Daoy (cell line): ENCODE results near the gene WDR26. TPM values are rescaled to one million over a fixed set of nuclear protein-coding genes. Genes with fewer than 3 reads are reported as not detected.
"Not testable (repeated sequence)": the region's sequence is repeated elsewhere in the genome, so short reads cannot be mapped to it uniquely, and the experiment has no call there.

Experiments used
- DNase-seq: peaks from one replicate; pipeline ENCODE4 v3.0.0-alpha.2; 2015; ENCODE audit warnings: low read depth
- total RNA-seq: library from RNA; depleted of rRNA; stranded (reverse); fragments of >200 nt; shearing (Covaris generic); gene quantifications from 2 replicates; pipeline ENCODE4 v1.2.3, GENCODE V29; 2014

The WDR26 gene
- total RNA-seq, 1 experiment from 2014 or later: 19.6 TPM

DNA sequence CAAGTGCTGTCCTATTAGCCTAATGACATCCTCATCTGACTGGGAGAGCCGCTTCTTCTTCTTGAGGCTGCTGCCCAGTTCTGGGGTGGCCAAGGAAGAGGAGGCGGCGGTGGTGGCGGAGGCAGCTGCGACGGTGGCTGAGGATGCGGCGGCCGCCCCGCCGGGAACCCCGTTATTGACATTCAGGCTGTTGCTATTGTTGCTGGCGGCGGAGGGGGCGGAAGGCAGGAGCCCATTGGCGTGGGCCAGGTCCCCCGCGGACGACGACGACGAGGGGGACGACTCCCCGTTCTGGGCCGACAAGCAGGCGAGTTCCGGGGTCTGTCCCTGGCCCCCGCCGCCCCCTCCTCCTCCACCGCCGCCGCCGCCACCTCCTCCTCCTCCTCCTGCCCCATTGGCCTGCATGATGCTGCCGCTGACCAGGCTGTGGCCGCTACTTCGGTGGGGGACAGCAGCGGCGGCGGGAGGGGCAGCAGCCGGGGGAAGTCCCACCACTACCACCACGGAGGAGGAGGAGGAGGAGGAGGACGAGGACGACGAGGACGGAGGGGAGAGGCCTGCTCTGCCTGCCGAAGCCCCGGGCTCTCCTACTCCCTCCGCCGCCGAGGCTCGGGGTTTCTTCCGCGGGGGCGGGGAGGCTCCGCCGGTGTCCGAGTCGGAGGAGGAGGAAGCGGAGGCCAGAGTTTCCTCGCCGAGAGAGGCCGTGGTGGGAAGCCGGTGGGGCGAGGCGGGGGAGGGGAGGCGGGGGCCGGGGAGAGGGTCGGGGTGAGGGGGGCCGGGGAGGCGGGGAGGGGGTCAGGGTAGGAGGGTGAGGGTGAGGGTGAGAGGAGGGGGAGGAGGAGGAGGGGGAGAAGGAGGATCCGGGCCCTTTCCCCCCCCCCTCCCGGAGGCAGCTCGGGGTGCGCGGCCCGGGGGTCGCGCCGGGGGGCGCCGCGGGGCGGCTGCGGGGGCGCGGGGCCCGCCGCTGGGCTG lies 610 bp downstream of the WDR26 start:
- peak; percentile 18 for DNase-seq

DNA sequence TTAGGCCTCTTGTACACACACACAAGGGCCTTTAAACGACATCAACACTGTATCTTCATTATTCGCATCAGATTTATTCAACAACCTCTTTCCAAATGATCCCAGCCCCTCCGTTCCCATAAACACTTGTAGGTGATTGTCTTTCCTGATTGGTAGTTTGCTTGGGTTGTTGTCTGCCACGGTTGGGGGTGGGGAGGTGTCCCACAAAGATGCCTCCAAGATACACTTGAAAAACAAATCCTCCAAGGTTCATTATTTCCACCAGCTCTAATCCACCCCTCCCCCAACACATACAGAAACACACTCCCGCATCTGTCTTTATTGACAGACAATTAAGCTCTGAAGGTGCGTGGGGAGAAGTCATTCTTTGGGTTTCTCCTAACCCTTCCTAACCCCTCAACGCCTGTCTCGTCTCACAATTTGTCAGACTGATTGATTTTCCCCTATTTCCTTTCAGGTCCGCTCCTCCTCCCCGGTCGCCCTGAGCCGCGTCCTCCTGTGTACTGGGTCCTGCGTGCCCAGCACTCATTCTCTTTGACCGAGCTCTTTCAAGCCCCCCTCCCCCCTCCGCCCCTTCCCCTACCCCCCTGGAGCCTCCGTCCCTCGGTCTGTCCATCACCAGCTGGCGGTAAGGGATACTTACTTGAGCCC lies 1.4 kb downstream of the WDR26 start:
- no peak for DNase-seq

DNA sequence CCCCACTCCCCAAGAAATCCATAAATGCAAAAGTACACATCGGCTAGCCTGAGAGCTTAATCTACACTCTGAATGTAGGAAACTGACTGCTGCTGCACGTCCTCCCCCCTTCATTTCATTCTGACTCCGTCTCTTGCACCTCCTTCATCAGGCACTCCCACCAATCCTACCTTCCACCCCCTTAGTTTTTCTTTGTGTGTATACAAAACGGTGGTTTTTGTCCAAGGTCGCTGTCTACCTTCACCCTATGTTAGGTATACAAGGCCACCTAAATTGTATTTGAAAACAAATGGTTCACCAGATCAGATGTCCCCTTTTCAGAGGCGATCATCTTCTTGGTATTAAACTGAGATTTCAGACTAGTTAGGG lies 1.9 kb downstream of the WDR26 start:
- no peak for DNase-seq

DNA sequence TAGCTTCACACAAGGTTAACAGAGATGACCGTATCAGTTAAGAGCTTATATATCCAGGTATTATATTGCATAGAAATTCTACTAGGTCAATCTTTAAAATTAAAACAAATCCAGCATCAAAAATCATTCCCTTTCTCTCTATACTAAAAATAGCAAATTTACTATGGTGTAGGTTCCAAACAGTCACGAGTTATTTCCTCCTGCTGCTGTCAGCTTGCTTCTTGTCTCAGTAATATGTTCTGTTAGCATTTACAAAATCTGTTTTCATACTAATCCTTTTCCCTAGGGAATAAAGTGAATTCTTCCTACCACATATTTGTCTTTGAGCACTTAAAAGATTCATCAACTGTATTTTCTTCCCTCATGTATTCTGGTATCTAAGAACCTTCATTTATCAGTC lies 2.5 kb downstream of the WDR26 start:
- no peak for DNase-seq

DNA sequence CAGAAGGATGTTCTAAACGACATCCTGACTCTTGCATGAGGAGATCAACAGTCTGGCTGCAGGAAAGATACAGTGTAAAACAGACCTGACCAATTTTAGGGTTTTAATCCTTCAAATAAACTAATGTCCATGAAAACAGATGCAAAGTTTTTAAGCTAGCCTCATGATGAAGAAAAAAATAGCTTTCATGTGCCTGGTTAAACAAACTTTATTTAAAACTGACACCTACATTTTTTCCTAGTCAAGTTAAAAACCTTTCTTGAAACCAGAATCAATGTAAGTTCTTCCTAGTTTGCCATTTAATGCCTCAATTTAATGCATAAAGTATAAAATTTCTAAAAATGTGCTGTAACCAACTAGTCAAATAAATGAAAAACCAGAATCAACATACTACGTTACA lies 2.9 kb downstream of the WDR26 start:
- no peak for DNase-seq

DNA sequence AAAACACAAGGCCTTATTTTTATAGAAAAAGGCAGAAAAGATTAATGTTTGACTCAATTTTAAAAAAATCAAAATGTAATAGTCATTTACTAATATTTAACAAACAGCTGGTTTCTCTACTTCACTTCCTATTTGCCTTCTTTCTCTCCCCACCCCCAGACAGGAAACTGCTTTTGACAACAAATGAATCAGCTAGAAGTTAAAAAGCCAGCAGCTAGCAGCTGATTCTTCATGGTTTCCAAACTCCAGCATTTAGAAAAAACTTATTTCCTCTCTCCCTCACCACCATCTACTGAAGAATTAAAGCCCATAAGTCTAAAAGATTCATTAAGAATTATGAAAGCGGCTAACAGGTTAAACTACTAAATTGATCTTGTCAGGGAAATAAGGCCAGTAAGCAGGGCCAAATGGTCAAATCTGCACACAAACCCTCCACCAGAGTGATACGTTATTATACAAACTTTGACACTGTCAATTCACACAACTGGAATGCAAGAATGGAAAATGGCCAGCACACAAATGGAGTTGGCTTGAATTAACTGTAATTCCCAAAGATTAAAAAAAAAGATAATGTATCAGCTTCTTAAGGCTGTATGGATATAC lies 4.0 kb downstream of the WDR26 start:
- DNase-seq: peak; percentile 62

DNA sequence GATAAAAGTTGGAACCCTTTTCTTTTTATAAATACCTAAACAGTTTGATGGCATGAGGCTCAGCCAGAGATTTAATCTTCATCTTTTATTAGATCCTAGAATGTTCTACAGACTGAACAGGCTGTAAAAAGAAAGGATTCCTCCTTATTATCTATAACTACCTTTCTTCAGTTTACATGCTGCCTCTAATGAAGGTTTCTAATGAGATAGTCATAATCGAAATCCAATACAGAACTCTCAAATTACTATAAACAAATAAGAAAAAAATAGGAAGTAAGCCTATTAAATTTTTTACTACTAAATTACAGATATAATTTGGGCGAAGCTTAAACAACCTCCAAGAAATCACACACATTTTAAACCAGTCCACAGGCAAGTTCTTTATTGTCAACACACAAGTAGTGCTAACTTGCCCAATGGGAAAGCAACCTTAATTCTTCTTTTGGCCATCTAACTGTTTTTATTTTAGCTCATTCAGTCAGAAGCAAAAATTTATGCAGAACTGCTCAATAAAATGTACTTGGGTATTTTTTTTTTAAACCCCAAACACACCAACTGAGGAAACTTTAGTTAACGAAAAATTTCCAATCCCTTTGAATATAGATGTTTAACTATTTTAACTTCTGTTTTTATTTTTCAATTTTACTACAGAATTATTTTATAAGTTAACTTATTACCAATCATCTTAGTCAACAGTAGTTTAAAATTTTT lies 4.8 kb downstream of the WDR26 start:
- no peak for DNase-seq

DNA sequence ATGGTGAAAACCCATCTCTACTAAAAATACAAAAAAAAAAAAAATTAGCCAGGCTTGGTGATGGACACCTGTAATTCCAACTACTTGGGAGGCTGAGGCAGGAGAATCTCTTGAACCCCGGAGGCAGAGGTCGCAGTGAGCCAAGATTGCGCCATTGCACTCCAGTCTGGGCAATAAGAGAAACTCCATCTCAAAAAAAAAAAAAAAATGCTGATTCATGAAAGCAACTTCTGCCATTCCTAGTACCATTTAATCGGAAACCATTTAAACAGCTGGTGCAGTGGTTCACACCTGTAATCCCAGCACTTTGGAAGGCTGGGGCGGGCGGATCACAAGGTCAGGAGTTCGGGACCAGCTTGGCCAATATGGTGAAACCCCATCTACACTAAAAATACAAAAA lies 5.9 kb downstream of the WDR26 start:
- not testable (repeated sequence) for DNase-seq

DNA sequence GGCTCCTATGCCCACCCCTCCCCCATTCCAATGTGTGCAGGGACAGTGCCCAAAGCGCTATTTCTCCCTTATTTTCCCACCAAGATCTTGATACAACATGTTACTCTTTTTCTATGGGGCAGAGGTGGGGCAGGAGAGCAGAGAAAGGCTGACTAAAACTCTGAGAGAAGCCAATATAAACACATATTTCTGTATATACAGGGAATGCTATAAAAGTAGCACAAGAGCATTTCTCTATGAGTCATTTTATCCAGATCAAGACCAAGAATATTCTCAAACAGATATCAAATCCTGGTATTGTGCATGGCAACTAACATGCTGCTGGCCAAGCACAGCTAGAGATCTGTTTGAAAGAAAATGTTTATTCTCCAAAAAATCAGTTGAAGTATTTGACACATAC lies 7.3 kb downstream of the WDR26 start:
- peak; percentile 51 for DNase-seq

DNA sequence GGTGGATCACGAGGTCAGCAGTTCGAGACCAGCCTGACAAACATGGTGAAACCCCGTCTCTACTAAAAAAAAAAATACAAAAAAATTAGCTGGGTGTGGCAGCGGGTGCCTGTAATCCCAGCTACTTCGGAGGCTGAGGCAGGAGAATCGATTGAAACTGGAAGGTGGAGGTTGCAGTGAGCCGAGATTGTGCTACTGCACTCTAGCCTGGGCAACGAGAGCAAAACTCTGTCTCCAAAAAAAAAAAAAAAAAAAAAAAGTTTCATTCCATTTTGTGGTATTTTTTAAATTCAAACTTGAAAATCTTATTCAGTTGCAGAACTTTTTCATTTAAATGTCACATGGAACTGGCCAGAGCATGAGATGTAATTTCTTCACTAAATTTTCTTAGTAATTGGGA lies 7.7 kb downstream of the WDR26 start:
- not testable (repeated sequence) for DNase-seq

DNA sequence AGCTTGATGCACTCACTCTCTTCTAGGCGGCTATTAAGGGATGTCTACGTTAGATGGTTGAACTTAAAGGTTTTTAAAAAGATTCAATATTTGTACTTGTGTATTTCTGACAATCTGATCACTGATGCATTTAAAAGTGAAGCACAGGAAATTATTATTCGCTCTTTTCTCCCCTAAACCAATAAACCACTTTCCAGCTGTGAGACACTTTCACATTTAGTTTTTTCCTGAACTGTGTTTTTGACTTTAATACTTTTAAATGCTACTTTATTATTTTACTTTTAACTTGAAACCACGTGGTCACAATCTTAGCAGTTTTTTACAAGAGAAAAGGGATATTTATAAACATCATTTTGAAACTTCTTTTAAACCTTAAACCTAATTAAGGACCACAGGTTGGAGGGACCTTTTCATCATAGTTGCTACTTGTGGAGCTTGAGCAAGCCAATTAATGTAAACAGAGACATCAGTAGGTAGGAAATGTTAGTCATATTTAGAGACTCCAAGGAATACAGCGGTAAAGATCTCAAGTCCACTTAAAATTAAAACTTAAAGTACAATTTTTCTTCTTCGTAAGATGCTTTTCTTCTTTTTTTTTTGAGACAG lies 9.2 kb downstream of the WDR26 start:
- no peak for DNase-seq

DNA sequence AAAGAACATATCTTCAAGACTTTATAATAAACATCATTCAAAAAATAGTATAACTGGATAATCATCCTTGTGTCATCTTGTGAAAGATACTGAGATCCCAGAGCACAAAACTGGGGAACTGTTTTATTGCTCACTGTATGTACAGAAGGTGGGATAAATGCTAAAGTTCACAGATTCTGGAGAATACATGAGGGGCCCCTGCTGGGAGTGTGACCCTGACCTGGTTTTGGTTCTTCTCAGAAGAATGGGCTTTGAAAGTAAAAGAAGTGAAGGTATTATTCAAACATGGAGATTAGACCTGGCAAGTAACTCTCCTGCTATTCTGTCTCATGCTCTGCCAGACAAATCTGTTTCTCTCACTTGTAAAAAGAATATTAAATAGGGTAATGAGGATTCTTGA lies 14.5 kb downstream of the WDR26 start:
- DNase-seq: no peak

DNA sequence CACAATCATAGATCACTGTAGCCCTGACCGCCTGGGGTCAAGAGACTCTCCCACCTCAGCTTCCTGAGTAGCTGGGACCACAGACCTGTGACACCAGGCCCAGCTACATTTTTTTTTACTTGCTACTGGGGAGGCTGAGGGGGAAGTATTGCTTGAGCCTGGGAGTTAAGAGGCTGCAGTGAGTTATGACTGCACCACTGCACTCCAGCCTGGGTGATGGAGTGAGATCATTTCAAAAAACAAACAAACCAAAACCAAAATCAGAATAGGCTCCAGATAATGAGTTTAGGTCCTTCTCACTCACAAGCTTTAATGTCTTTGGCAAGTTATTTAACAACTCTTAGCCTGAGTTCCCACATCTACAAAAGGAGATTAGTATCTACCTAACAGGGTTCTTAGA lies 22.8 kb downstream of the WDR26 start:
- DNase-seq: peak; percentile 59

DNA sequence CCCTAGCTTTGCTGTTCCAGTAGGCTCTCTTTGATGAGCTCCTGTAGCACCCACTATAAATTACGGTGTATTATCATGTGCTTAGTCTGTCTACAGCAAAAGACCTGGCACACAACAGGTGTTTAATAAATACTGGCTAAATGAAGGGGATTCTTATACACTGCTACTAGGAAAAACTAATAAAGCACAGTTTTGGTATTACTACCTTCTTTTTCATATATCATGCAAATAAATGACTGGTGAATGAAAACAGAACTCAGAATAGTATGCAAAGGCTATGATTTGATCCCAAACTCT lies 26.4 kb downstream of the WDR26 start:
- DNase-seq: no peak

DNA sequence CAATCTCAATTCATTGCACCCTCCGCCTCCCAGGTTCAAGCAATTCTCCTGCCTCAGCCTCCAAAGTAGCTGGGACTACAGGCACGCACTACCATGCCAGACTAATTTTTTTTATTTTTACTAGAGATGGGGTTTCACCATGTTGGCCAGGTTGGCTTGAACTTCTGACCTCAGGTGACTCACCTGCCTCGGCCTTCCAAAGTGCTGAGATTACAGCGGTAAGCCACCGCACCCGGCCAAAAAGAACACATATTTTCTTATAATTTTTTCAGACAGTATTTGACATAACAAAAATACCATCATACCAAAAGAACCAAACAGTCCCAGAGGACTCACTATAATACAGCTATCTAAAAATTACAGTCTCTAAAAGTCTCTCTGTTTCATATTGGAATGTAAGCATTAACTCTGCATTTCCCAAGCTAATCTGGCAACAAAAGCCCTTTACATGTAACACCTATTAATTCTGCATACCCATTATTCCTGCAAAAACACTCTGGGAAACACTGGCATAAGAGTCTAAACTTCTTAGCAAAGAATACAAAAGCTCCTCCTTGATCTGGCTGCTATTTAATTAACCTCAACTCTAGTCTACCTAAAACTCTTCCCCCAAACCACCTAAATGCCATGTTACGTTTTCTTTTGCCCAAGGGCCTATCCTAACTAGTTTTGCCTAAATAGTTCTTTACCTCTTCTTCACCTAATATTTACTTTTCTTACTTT lies 26.9 kb downstream of the WDR26 start:
- peak; percentile 31 for DNase-seq

DNA sequence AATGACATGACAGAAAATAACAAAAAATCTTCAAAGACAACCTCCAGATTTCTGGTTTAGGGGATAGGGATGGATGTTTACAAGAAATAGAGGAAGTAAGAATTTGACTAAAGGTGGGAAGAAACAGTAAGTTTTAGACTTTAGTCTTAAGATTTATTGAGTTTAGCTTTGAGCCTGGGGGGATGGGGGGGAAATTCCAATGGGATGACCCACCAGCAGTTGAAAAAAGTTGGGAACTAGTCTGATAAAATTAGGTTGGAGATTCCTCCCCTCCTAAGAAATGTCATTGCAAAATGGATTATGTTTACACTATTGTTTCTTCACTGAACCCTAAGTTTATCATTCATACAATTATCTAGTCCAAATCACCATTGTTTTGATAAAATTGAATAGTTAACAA lies 28.4 kb downstream of the WDR26 start:
- peak; percentile 5 for DNase-seq

DNA sequence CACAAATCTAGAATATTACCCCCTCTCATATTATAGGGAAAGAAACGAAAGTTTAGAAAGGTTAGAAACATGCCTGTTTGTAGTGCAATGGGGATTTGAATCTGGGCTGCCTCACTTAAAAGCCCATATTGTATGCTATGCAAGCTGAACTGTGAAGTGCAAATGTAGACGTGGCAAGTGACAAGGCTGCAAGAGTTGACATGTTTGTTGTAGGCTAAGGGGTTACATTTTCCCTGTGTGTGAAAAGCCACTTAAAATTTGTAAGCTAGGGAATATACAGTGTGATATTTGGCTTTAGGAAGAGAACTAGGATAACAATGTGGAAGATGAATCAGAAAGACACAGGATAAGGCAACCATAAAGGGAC lies 29.0 kb downstream of the WDR26 start:
- no peak for DNase-seq

DNA sequence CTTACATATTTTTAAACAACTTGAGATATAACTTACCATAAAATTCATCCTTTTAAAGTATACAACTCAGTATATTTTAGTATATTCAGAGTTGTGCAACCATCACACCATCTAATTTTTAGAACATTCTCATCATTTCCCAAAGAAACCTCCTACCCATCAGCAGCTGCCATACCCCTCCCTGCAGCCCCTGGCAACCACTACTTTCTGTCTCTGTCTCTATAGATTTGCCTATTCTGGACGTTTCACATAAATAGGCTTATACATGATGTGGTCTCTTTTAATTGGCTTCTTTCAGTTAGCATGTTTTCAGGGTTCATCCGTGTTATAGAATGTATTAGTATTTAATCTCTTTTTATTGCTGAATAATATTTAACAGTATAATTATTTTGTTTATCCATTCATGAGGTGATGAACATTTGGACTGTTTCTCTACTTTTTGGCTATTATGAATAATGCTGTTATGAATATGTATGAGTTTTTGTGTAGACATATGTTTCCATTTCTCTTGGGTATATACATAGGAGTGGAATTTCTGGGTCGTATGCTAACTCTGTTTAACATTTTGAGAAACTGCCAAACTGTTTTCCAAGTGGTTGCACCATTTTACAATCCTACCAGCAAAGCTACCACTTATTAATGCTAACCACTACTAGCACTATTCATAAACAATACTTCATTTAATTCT lies 29.5 kb downstream of the WDR26 start:
- DNase-seq: no peak

DNA sequence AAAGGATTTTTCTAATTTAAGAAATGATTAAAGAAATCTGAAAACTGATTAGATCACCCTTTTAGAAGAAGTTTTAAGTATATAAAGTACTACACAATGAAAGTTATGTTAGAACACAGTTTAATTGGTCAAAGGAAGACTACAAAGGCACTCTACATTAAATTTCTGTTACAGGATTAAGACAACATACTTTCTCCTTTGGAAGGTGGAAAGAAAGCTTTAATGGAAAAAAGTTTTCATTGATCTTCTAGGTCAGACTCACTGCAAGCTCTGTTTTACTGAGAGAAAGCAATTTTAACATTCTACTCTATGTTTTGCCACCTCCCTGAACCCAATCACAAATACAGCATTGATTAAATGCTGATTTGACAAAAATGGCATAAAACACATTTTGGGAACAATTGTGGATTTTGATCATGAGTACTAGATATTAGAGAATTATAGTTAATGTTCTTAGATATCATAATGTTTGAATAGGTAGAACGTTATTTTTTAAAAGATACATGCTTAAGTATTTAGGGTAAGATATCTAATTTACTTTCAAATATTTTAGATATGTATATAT lies 32.0 kb downstream of the WDR26 start:
- no peak for DNase-seq

DNA sequence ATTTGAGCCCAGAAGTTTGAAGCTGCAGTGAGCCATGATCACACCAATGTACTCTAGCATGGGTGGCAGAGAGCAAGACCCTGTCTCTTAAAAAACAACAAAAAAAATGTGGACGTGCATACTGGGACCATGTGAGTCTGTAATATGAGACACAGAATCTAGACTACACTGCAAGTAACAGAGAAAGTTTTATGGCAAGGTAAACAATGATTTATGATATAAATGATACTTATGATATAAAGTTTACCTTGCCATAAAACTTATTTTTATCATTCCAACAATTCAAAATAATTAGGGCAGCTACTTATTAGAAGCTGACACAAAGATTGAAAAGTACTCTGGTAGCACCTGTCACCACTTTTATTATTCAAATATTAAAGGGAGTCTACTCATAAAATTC lies 34.7 kb downstream of the WDR26 start:
- DNase-seq: no peak
